ENCODE results near the gene SPTLC3.

SPTLC3 gene

GRCh38 chr20:13200767-13201500 lies 192.2 kb downstream of the SPTLC3 start:
- DNase-seq (ENCODE audit: low read depth), result no peak

DNA sequence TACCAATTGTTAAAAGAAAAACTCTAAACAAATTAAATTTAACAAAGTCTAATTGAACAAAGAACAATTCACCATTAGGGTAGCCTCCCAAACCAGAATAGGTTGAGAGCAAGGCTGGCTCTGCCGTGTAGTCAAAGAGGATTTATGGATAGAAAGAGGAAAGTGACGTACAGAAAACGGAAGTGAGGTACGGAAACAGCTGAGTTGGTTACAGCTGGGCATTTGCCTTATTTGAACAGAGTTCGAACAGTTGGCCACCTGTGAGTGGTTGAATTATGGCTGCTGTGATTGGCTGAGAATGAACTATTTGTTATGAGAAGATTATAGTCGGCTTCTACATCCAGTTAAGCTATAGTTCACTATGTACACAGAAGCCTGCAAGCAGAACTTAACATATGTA lies 193.8 kb downstream of the SPTLC3 start:
- no peak for DNase-seq (ENCODE audit: low read depth)

- DNase-seq (ENCODE audit: low read depth), result no peak
Observed at GRCh38 chr20:13205425-13205824, 196.7 kb downstream of the SPTLC3 start.

GRCh38 chr20:13205848-13206434 lies 197.2 kb downstream of the SPTLC3 start:
- DNase-seq (ENCODE audit: low read depth), result no peak

DNA sequence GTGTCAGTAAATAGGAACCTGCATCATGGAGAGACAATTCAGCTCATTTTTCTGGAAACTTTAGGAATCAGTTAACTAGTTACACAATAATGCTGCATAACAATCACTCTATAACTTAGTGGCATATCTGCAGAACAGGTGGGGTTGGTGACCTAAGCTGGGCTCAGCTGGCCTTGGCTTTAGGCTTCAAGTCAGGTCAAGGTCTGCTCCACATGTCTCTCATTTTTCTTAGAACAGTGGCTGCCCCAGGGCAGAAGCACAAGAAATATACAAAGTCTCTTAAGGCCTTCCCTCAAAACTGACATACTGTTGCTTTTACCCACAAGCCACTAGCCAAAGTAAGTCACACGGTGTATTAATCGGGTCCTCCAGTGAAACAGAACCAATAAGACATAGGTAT lies 198.2 kb downstream of the SPTLC3 start:
- DNase-seq (ENCODE audit: low read depth), result no peak

GRCh38 chr20:13211956-13212618 lies 203.3 kb downstream of the SPTLC3 start:
- no peak for DNase-seq (ENCODE audit: low read depth)

- DNase-seq (ENCODE audit: low read depth), result no peak
Observed at GRCh38 chr20:13212750-13213149, 204.0 kb downstream of the SPTLC3 start.

- no peak for DNase-seq (ENCODE audit: low read depth)
Observed at GRCh38 chr20:13213335-13213734, 204.6 kb downstream of the SPTLC3 start.

- DNase-seq (ENCODE audit: low read depth), result no peak
Observed at GRCh38 chr20:13216533-13216932, 207.8 kb downstream of the SPTLC3 start.

Data from activated T-cell treated with anti-CD3 and anti-CD28 coated beads for 24 hours (primary cell).